ENCODE measurements around the gene UBE2C. TPM values are rescaled to one million over a fixed set of nuclear protein-coding genes. Genes with fewer than 3 reads are reported as not detected.

The UBE2C gene
- total RNA-seq, 1 experiment from 2014 or later = 249 TPM

- peak overlapping the region; percentile 40; the same call in 1 of the 2 replicates for H3K27ac Mint-ChIP-seq
- no peaks in the 10 kb centered on the region for H3K9me3 Mint-ChIP-seq
- CTCF ChIA-PET = interaction anchor here (0.8 to 0.9 kb wide), 3 partner anchors 9 to 40 kb away, joined by 3 to 5 read pairs (median 3); no protein-coding TSS in a partner anchor
- POLR2A ChIA-PET = no interaction called here
- H3K27me3 Mint-ChIP-seq (ENCODE audit: low read depth) = no peaks in the 10 kb centered on the region
- no peak overlapping the region for H3K4me3 Mint-ChIP-seq
- no peaks in the 10 kb centered on the region for H3K36me3 Mint-ChIP-seq
- no peak for DNase-seq (ENCODE audit: low spot score)
- TF ChIP-seq GABPB1 (CRISPR knock-in tag; IDR thresholded peaks at IDR 0.05) (peak; percentile 19; the same call in 1 of the 2 replicates), FOXP4 (CRISPR knock-in tag; IDR thresholded peaks at IDR 0.05) (no peak)
- peaks cover 12% of the 10 kb centered on the region for H3K4me1 Mint-ChIP-seq
- ATAC-seq = no peak
Observed at GRCh38 chr20:45863543-45864470, 51.4 kb downstream of the UBE2C start.

GRCh38 chr20:45866454-45866853, 54.0 kb downstream of the UBE2C start:
- ATAC-seq (no peak), DNase-seq (ENCODE audit: low spot score) (no peak)
- no peaks in the 10 kb centered on the region for H3K27me3 Mint-ChIP-seq (ENCODE audit: low read depth)
- H3K27ac Mint-ChIP-seq = no peak overlapping the region
- H3K4me1 Mint-ChIP-seq = no peaks in the 10 kb centered on the region
- H3K36me3 Mint-ChIP-seq = no peaks in the 10 kb centered on the region
- TF ChIP-seq MXD4 (CRISPR knock-in tag; IDR thresholded peaks at IDR 0.05; ENCODE audit: borderline replicate concordance) = no peak
- no peak for TF ChIP-seq ZBTB43 (CRISPR knock-in tag; IDR thresholded peaks at IDR 0.05)
- TF ChIP-seq ETV6 (CRISPR knock-in tag; IDR thresholded peaks at IDR 0.05) = no peak
- TF ChIP-seq AFF4 (CRISPR knock-in tag; IDR thresholded peaks at IDR 0.05; ENCODE audit: borderline replicate concordance) = no peak
- no peak for TF ChIP-seq ESRRA (CRISPR knock-in tag; IDR thresholded peaks at IDR 0.05; ENCODE audit: borderline replicate concordance)
- TF ChIP-seq TCF7 (CRISPR knock-in tag; IDR thresholded peaks at IDR 0.05; ENCODE audit: low read depth) = no peak
- no peak for TF ChIP-seq ZNF423 (CRISPR knock-in tag; IDR thresholded peaks at IDR 0.05)
- no peak for TF ChIP-seq SP1 (CRISPR knock-in tag; conservative IDR thresholded peaks at IDR 0.05)
- no peak for TF ChIP-seq ZNF138 (CRISPR knock-in tag; conservative IDR thresholded peaks at IDR 0.05)
- no peak for TF ChIP-seq HMGXB4 (CRISPR knock-in tag; IDR thresholded peaks at IDR 0.05)
- TF ChIP-seq ZNF317 (CRISPR knock-in tag; IDR thresholded peaks at IDR 0.05; ENCODE audit: borderline replicate concordance, low read depth) = no peak
- no peak for TF ChIP-seq HMGA2 (CRISPR knock-in tag; IDR thresholded peaks at IDR 0.05)
- no peak for TF ChIP-seq FOXJ3 (CRISPR knock-in tag; IDR thresholded peaks at IDR 0.05; ENCODE audit: borderline replicate concordance)
- no peak for TF ChIP-seq FOXK1 (CRISPR knock-in tag; IDR thresholded peaks at IDR 0.05)
- TF ChIP-seq ZNF263 (CRISPR knock-in tag; IDR thresholded peaks at IDR 0.05; ENCODE audit: low read depth) = no peak
- no peak for TF ChIP-seq JAZF1 (CRISPR knock-in tag; IDR thresholded peaks at IDR 0.05)
- no peak for TF ChIP-seq SMAD3 (CRISPR knock-in tag; IDR thresholded peaks at IDR 0.05; ENCODE audit: borderline replicate concordance)
- no peak for TF ChIP-seq PREB (CRISPR knock-in tag; IDR thresholded peaks at IDR 0.05; ENCODE audit: borderline replicate concordance)
- CTCF ChIA-PET = no interaction called here
- POLR2A ChIA-PET = interaction anchor here (0.7 kb wide), 1 partner anchor 54 kb away, joined by 3 read pairs; no protein-coding TSS in a partner anchor
- H3K4me3 Mint-ChIP-seq = no peak overlapping the region
- no peaks in the 10 kb centered on the region for H3K9me3 Mint-ChIP-seq
